WTC11 (cell line): ENCODE results near the gene KLHL33. TPM values are rescaled to one million over a fixed set of nuclear protein-coding genes. Genes with fewer than 3 reads are reported as not detected.
A peak's percentile ranks its signal among the peaks of the same experiment; 100 is the strongest.

Experiments
- ATAC-seq: fragments of 200-7000 bp; cut with Tn5 transposase; 2 replicates; pipeline ENCODE4 v1.10.0; 2021; ENCODE audit warnings: mild to moderate bottlenecking, moderate library complexity
- CTCF ChIA-PET: fragments of 300-600 bp; sonication (Branson Sonifier 250); formaldehyde crosslinking; loops from one replicate; lab custom pipeline; 2021; ENCODE audit warnings: antibody characterized with exemption; lab: Charles Lee
- POLR2A ChIA-PET: fragments of 350-600 bp; sonication (Branson Sonifier 250); formaldehyde crosslinking; loops from one replicate; lab custom pipeline; 2021; ENCODE audit warnings: antibody characterized with exemption; lab: Charles Lee
- DNase-seq: peaks from one replicate; pipeline ENCODE4 v3.0.0; 2021; ENCODE audit warnings: low spot score
- H3K27ac Mint-ChIP-seq: 2 replicates; pipeline ENCODE4 v1.8.0; 2021; ENCODE audit warnings: mixed read lengths
- H3K27me3 Mint-ChIP-seq: 2 replicates; pipeline ENCODE4 v1.8.0; 2021; ENCODE audit warnings: low read depth, mild to moderate bottlenecking, moderate library complexity, mixed read lengths
- H3K36me3 Mint-ChIP-seq: 2 replicates; pipeline ENCODE4 v1.8.0; 2021; ENCODE audit warnings: mixed read lengths
- H3K4me1 Mint-ChIP-seq: 2 replicates; pipeline ENCODE4 v1.8.0; 2022; ENCODE audit warnings: mixed read lengths
- H3K4me3 Mint-ChIP-seq: 2 replicates; pipeline ENCODE4 v1.8.0; 2021; ENCODE audit warnings: mild to moderate bottlenecking, moderate library complexity, mixed read lengths
- H3K9me3 Mint-ChIP-seq: 2 replicates; pipeline ENCODE4 v1.8.0; 2021; ENCODE audit warnings: mixed read lengths
- ATF2 ChIP-seq: sonication (generic); formaldehyde crosslinking; IDR thresholded peaks from 2 replicates; pipeline ENCODE4 v1.8.1; 2022; ENCODE audit warnings: low read depth, missing genetic modification reagents, borderline replicate concordance
- CDX4 ChIP-seq: fragments of 250-450 bp; sonication (Bioruptor Pico); IDR thresholded peaks from 2 replicates; pipeline ENCODE4 v1.9.0; 2021; ENCODE audit warnings: moderate library complexity, mild to moderate bottlenecking, inconsistent platforms, borderline replicate concordance
- CREB1 ChIP-seq: sonication (generic); formaldehyde crosslinking; IDR thresholded peaks from 2 replicates; pipeline ENCODE4 v1.8.0; 2023; ENCODE audit warnings: mild to moderate bottlenecking, missing genetic modification reagents
- ETV6 ChIP-seq: sonication (generic); formaldehyde crosslinking; IDR thresholded peaks from 2 replicates; pipeline ENCODE4 v1.8.1; 2022; ENCODE audit warnings: mild to moderate bottlenecking, missing genetic modification reagents
- FOXP4 ChIP-seq: sonication (generic); formaldehyde crosslinking; IDR thresholded peaks from 2 replicates; pipeline ENCODE4 v1.8.0; 2022; ENCODE audit warnings: mild to moderate bottlenecking, missing genetic modification reagents
- GABPB1 ChIP-seq: sonication (generic); formaldehyde crosslinking; IDR thresholded peaks from 2 replicates; pipeline ENCODE4 v1.8.1; 2023; ENCODE audit warnings: mild to moderate bottlenecking, missing genetic modification reagents
- IRF2 ChIP-seq: sonication (generic); formaldehyde crosslinking; IDR thresholded peaks from 2 replicates; pipeline ENCODE4 v1.8.0; 2022; ENCODE audit warnings: low read depth, missing genetic modification reagents, borderline replicate concordance
- MLX ChIP-seq: sonication (generic); formaldehyde crosslinking; IDR thresholded peaks from 2 replicates; pipeline ENCODE4 v1.8.1; 2023; ENCODE audit warnings: mild to moderate bottlenecking, missing genetic modification reagents, moderate library complexity
- MYBL2 ChIP-seq: sonication (generic); formaldehyde crosslinking; IDR thresholded peaks from 2 replicates; pipeline ENCODE4 v1.8.1; 2023; ENCODE audit warnings: mild to moderate bottlenecking, moderate library complexity, missing genetic modification reagents
- NR3C1 ChIP-seq: sonication (generic); formaldehyde crosslinking; conservative IDR thresholded peaks from 2 replicates; pipeline ENCODE4 v1.8.1; 2023; ENCODE audit warnings: low read depth, mild to moderate bottlenecking, missing genetic modification reagents
- PRRX2 ChIP-seq: fragments of 250-450 bp; sonication (Bioruptor Pico); IDR thresholded peaks from 2 replicates; pipeline ENCODE4 v1.8.0; 2021; ENCODE audit warnings: mild to moderate bottlenecking
- RELA ChIP-seq: sonication (generic); formaldehyde crosslinking; IDR thresholded peaks from 2 replicates; pipeline ENCODE4 v1.8.1; 2022; ENCODE audit warnings: missing genetic modification reagents, mild to moderate bottlenecking, borderline replicate concordance
- SP1 ChIP-seq: sonication (generic); formaldehyde crosslinking; conservative IDR thresholded peaks from 2 replicates; pipeline ENCODE4 v1.8.1; 2022; ENCODE audit warnings: missing genetic modification reagents
- TEAD1 ChIP-seq: sonication (generic); formaldehyde crosslinking; IDR thresholded peaks from 2 replicates; pipeline ENCODE4 v1.8.0; 2022; ENCODE audit warnings: mild to moderate bottlenecking, missing genetic modification reagents
- TEAD4 ChIP-seq: sonication (generic); formaldehyde crosslinking; IDR thresholded peaks from 2 replicates; pipeline ENCODE4 v1.8.0; 2022; ENCODE audit warnings: mild to moderate bottlenecking, missing genetic modification reagents
- TP53 ChIP-seq: sonication (generic); formaldehyde crosslinking; IDR thresholded peaks from 2 replicates; pipeline ENCODE4 v1.8.1; 2023; ENCODE audit warnings: mild to moderate bottlenecking, missing genetic modification reagents
- ZMAT4 ChIP-seq: fragments of 250-450 bp; sonication (Bioruptor Pico); IDR thresholded peaks from 2 replicates; pipeline ENCODE4 v1.9.0; 2021; ENCODE audit warnings: mild to moderate bottlenecking
- ZNF138 ChIP-seq: sonication (generic); formaldehyde crosslinking; conservative IDR thresholded peaks from 2 replicates; pipeline ENCODE4 v1.8.1; 2022; ENCODE audit warnings: mild to moderate bottlenecking, moderate library complexity, missing genetic modification reagents
- ZNF219 ChIP-seq: sonication (generic); formaldehyde crosslinking; IDR thresholded peaks from 2 replicates; pipeline ENCODE4 v1.8.0; 2023; ENCODE audit warnings: missing genetic modification reagents, mild to moderate bottlenecking, borderline replicate concordance
- ZNF263 ChIP-seq: sonication (generic); formaldehyde crosslinking; IDR thresholded peaks from 2 replicates; pipeline ENCODE4 v1.8.1; 2022; ENCODE audit warnings: low read depth, mild to moderate bottlenecking, moderate library complexity, missing genetic modification reagents
- ZNF281 ChIP-seq: sonication (generic); formaldehyde crosslinking; IDR thresholded peaks from 2 replicates; pipeline ENCODE4 v1.8.0; 2023; ENCODE audit warnings: mild to moderate bottlenecking, missing genetic modification reagents
- ZNF317 ChIP-seq: sonication (generic); formaldehyde crosslinking; IDR thresholded peaks from 2 replicates; pipeline ENCODE4 v1.8.1; 2023; ENCODE audit warnings: low read depth, mild to moderate bottlenecking, moderate library complexity, missing genetic modification reagents, borderline replicate concordance
- ZNF423 ChIP-seq: fragments of 250-450 bp; sonication (Bioruptor Pico); IDR thresholded peaks from 2 replicates; pipeline ENCODE4 v2.1.2; 2022; ENCODE audit warnings: mild to moderate bottlenecking, moderate library complexity
- ZNF671 ChIP-seq: fragments of 250-450 bp; sonication (Bioruptor Pico); IDR thresholded peaks from 2 replicates; pipeline ENCODE4 v1.8.0; 2021; ENCODE audit warnings: mild to moderate bottlenecking
- total RNA-seq: library from RNA; stranded (reverse); gene quantifications from 3 replicates; pipeline ENCODE4 v1.2.3, GENCODE V29; 2021
- TF ChIP-seq, protein P1 (sequence below): fragments of 250-450 bp; sonication (Bioruptor Pico); conservative IDR thresholded peaks from 2 replicates; pipeline ENCODE4 v1.9.0; 2021; ENCODE audit warnings: mild to moderate bottlenecking

Gene KLHL33
- total RNA-seq, 1 experiment from 2014 or later = 0.17 TPM

- DNase-seq = peak; percentile 97
- Mint-ChIP-seq H3K9me3 (no peaks in the 10 kb centered on the region), H3K4me1 (peaks cover 16% of the 10 kb centered on the region), H3K27ac (peak within 1 kb of the TSS; percentile 98), H3K4me3 (peak within 1 kb of the TSS; percentile 84), H3K27me3 (peaks cover 5% of the 10 kb centered on the region), H3K36me3 (peaks cover 20% of the 10 kb centered on the region)
- peak; percentile 95 for ATAC-seq
- ChIA-PET CTCF (interaction anchor here (1.0 to 4.2 kb wide), 14 partner anchors 8 to 396 kb away, joined by 3 to 21 read pairs (median 6); partner anchors contain the start of genes PARP2 and TTC5), POLR2A (interaction anchor here (0.7 to 1.7 kb wide), 9 partner anchors 8 to 147 kb away, joined by 3 to 33 read pairs (median 4); partner anchors contain the start of genes PARP2, PNP and TEP1)
- TF ChIP-seq ATF2 (CRISPR knock-in tag) (no peak), ZNF138 (no peak), ZNF219 (CRISPR knock-in tag) (no peak), ZNF423 (CRISPR knock-in tag) (no peak), ZNF671 (CRISPR knock-in tag) (no peak), SP1 (CRISPR knock-in tag) (peak; percentile 89), ETV6 (CRISPR knock-in tag) (peak; percentile 79), ZNF263 (CRISPR knock-in tag) (no peak), RELA (CRISPR knock-in tag) (no peak), IRF2 (no peak), CREB1 (CRISPR knock-in tag) (no peak), MYBL2 (CRISPR knock-in tag) (0 out of 2 replicates have a peak, but pooled peaks have one; percentile 75), ZNF317 (CRISPR knock-in tag) (no peak), NR3C1 (CRISPR knock-in tag) (no peak), PRRX2 (CRISPR knock-in tag) (no peak), TEAD1 (CRISPR knock-in tag) (peak; percentile 88), ZNF281 (CRISPR knock-in tag) (no peak), FOXP4 (peak; percentile 92), TEAD4 (CRISPR knock-in tag) (0 out of 2 replicates have a peak, but pooled peaks have one; percentile 36), ZMAT4 (CRISPR knock-in tag) (no peak), TP53 (CRISPR knock-in tag) (peak; percentile 67; the same call in 1 of the 2 replicates), CDX4 (CRISPR knock-in tag) (no peak), GABPB1 (peak; percentile 80), MLX (no peak)
- TF ChIP-seq, protein P1, sequence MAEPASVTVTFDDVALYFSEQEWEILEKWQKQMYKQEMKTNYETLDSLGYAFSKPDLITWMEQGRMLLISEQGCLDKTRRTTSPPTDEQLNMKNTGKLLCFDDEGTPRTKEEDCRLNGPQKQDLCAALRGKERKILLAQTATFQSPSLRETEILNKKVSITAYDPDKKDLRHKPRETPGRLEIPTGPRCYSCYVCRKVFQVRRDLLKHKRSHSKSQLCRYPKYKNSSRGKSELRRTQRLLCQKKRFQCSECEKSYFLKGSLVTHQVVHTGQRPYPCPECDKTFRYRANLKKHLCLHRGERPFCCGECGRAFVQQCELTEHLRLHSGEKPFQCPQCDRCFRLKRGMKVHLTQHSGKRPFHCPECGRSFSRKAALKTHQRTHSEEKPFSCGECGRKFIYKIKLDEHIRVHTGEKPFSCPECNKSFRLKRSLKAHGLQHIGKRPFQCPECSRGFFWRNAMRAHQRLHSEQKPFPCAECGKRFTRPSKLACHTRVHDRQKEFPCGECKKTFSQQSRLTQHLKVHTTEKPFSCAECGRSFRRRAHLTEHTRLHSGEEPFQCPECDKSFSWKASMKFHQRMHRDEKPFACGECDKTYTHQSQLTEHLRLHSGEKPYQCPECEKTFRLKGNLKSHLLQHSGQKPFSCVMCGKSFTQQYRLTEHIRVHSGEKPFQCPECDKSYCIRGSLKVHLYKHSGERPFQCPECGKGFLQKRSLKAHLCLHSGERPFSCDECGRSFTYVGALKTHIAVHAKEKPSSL (CRISPR knock-in tag) = no peak
Observed at GRCh38 chr14:20461225-20462141, 25.5 kb upstream of the KLHL33 start, which contains the start of gene PIP4P1. PIP4P1 (minus strand) TSS chr14:20461434; CDS start chr14:20461325, 109 bp downstream.
